Gastrocnemius medialis (tissue), 4 donors: ENCODE results near the gene COL20A1.

Experiments
- CTCF ChIP-seq, 5 experiments: fragments of 450-650 bp in 3 of 5; fragments of 200-600 bp in 2 of 5; sonication (generic) in 2 of 5; IDR thresholded peaks in 4 of 5; conservative IDR thresholded peaks in 1 of 5; 1 replicate in 4 of 5; 2 replicates in 1 of 5; pipeline ENCODE4 v1.5.1; 2016 to 2019; ENCODE audit warnings: antibody characterized with exemption in 5 of 5, mild to moderate bottlenecking in 3 of 5, moderate library complexity in 3 of 5
- POLR2A ChIP-seq, 2 donors: fragments of 450-650 bp; IDR thresholded peaks; one replicate each; pipeline ENCODE4 v1.6.1; 2017; ENCODE audit warnings: antibody characterized with exemption in 2 of 2, mild to moderate bottlenecking in 2 of 2, moderate library complexity in 2 of 2

- TF ChIP-seq CTCF (IDR thresholded peaks at IDR 0.05 in 4 of 5, conservative IDR thresholded peaks at IDR 0.05 in 1 of 5) (no peak), POLR2A (IDR thresholded peaks at IDR 0.05) (no peak)
These were observed 9.4 kb upstream of the COL20A1 start for GRCh38 chr20:63283397-63284082.
